Vagina (tissue), 2 donors: Measurements from ENCODE around the gene SMURF1.

Experiments used
- POLR2A ChIP-seq, 2 donors: fragments of 450-650 bp; IDR thresholded peaks; one replicate each; pipeline ENCODE4 v1.6.1; 2017; ENCODE audit warnings: antibody characterized with exemption in 2 of 2, mild to moderate bottlenecking in 2 of 2, moderate library complexity in 2 of 2
- POLR2AphosphoS5 ChIP-seq, 2 donors: sonication (generic); formaldehyde crosslinking; IDR thresholded peaks; one replicate each; pipeline ENCODE4 v1.9.0; 2017; ENCODE audit warnings: antibody characterized with exemption in 2 of 2, mild to moderate bottlenecking in 2 of 2, low read depth in 1 of 2; ENCODE audit not compliant: insufficient read depth in 1 of 2
- TF ChIP-seq, protein P1 (sequence below), 3 experiments: fragments of 450-650 bp in 2 of 3; fragments of 200-600 bp in 1 of 3; sonication (generic) in 1 of 3; IDR thresholded peaks; one replicate each; pipeline ENCODE4 v1.5.1; 2017 to 2019; ENCODE audit warnings: antibody characterized with exemption in 3 of 3, mild to moderate bottlenecking in 2 of 3, moderate library complexity in 2 of 3

DNA sequence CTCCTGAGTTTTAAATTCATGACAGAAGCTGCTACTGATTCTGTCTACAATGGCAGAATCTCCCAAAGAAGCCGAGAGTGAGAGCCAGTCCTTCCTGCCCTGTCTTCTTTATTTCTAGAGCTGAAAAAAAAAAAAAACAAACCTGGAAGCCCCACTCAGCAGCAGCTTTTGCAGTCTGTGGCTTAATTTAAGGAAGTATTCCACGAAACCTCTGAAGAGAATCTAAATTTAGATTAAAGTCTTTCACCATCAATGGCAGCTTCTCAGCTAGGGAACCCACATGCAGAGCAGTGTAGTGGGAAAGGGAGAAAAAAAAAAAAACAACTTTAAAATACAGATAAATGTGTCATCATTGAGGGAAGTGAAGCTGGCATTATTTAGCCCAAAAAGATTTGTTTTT lies 23.4 kb downstream of the SMURF1 start:
- TF ChIP-seq, protein P1, sequence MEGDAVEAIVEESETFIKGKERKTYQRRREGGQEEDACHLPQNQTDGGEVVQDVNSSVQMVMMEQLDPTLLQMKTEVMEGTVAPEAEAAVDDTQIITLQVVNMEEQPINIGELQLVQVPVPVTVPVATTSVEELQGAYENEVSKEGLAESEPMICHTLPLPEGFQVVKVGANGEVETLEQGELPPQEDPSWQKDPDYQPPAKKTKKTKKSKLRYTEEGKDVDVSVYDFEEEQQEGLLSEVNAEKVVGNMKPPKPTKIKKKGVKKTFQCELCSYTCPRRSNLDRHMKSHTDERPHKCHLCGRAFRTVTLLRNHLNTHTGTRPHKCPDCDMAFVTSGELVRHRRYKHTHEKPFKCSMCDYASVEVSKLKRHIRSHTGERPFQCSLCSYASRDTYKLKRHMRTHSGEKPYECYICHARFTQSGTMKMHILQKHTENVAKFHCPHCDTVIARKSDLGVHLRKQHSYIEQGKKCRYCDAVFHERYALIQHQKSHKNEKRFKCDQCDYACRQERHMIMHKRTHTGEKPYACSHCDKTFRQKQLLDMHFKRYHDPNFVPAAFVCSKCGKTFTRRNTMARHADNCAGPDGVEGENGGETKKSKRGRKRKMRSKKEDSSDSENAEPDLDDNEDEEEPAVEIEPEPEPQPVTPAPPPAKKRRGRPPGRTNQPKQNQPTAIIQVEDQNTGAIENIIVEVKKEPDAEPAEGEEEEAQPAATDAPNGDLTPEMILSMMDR (IDR thresholded peaks at IDR 0.05) = no peak
- TF ChIP-seq POLR2A (IDR thresholded peaks at IDR 0.05) (no peak), POLR2AphosphoS5 (IDR thresholded peaks at IDR 0.05; ENCODE audit: insufficient read depth in 1 of 2, low read depth in 1 of 2) (no peak)
